Tibial artery (tissue), 4 donors: ENCODE measurements around the gene CHST9.

ENCODE experiments used
- DNase-seq, 2 donors: peaks; one replicate each; pipeline ENCODE4 v3.0.0-alpha.2; 2019
- H3K27ac ChIP-seq, 2 donors: fragments of 200-600 bp; sonication (generic) in 1 of 2; 1 replicate in 1 of 2; 2 replicates in 1 of 2; pipeline ENCODE4 v1.5.1; 2018 to 2019; ENCODE audit warnings: mild to moderate bottlenecking in 1 of 2
- H3K27me3 ChIP-seq, 2 donors: fragments of 200-600 bp; sonication (generic) in 1 of 2; one replicate each; pipeline versions ENCODE4 v1.5.1 to v1.6.0; 2016 to 2019
- H3K36me3 ChIP-seq, 3 donors: fragments of 200-600 bp; sonication (generic) in 2 of 3; one replicate each; pipeline ENCODE4 v1.5.1; 2016 to 2019; ENCODE audit warnings: mild to moderate bottlenecking in 2 of 3
- H3K4me1 ChIP-seq, 4 donors: fragments of 200-600 bp; sonication (generic) in 2 of 4; 1 replicate in 3 of 4; 2 replicates in 1 of 4; pipeline ENCODE4 v1.5.1; 2016 to 2019
- H3K4me3 ChIP-seq, 2 donors: fragments of 200-600 bp; sonication (generic) in 1 of 2; 1 replicate in 1 of 2; 2 replicates in 1 of 2; pipeline ENCODE4 v1.5.1; 2018 to 2019; ENCODE audit warnings: mild to moderate bottlenecking in 2 of 2
- H3K9me3 ChIP-seq, 3 donors: fragments of 200-600 bp; sonication (generic) in 1 of 3; one replicate each; pipeline ENCODE4 v1.5.1; 2016 to 2019
- CTCF ChIP-seq, 2 experiments: fragments of 200-600 bp in 1 of 2; fragments of 450-650 bp in 1 of 2; IDR thresholded peaks; one replicate each; pipeline ENCODE4 v1.5.1; 2017 to 2019; ENCODE audit warnings: antibody characterized with exemption in 2 of 2, mild to moderate bottlenecking in 1 of 2, moderate library complexity in 1 of 2
- intact Hi-C: fragments of 100-400 bp; cut with DNase I; formaldehyde crosslinking; loops from one replicate; pipeline ENCODE4 v1.15.0; 2023; ENCODE audit warnings: low total_unique reads

The CHST9 gene

GRCh38 chr18:27138079-27138478 lies 47.0 kb downstream of the CHST9 start:
- Histone ChIP-seq H3K4me1 (no peaks in the 10 kb centered on the region), H3K36me3 (no peaks in the 10 kb centered on the region), H3K27me3 (no peaks in the 10 kb centered on the region), H3K4me3 (no peak overlapping the region), H3K27ac (no peak overlapping the region), H3K9me3 (no peaks in the 10 kb centered on the region)
- intact Hi-C loops, result no loop called here
- TF ChIP-seq CTCF (IDR thresholded peaks at IDR 0.05), result no peak
- no peak for DNase-seq

GRCh38 chr18:27136208-27136535 lies 48.9 kb downstream of the CHST9 start:
- no peak for DNase-seq
- Histone ChIP-seq H3K27ac (no peak overlapping the region), H3K27me3 (no peaks in the 10 kb centered on the region), H3K36me3 (no peaks in the 10 kb centered on the region), H3K4me1 (no peaks in the 10 kb centered on the region), H3K4me3 (no peak overlapping the region), H3K9me3 (no peaks in the 10 kb centered on the region)
- intact Hi-C loops, result no loop called here
- TF ChIP-seq CTCF (IDR thresholded peaks at IDR 0.05), result no peak

- H3K4me3 ChIP-seq, result no peak overlapping the region
- TF ChIP-seq CTCF (IDR thresholded peaks at IDR 0.05), result no peak
- H3K27me3 ChIP-seq, result no peaks in the 10 kb centered on the region
- no peaks in the 10 kb centered on the region for H3K9me3 ChIP-seq
- no peak for DNase-seq
- no peaks in the 10 kb centered on the region for H3K36me3 ChIP-seq
- H3K4me1 ChIP-seq, result no peaks in the 10 kb centered on the region
- H3K27ac ChIP-seq, result no peak overlapping the region
- intact Hi-C loops, result no loop called here
Observed at GRCh38 chr18:27135504-27136207, 49.5 kb downstream of the CHST9 start.

GRCh38 chr18:27130065-27130630 lies 55.0 kb downstream of the CHST9 start:
- no peaks in the 10 kb centered on the region for H3K36me3 ChIP-seq
- H3K4me3 ChIP-seq, result no peak overlapping the region
- intact Hi-C loops, result no loop called here
- no peaks in the 10 kb centered on the region for H3K4me1 ChIP-seq
- DNase-seq, result no peak
- H3K9me3 ChIP-seq, result no peaks in the 10 kb centered on the region
- no peaks in the 10 kb centered on the region for H3K27me3 ChIP-seq
- no peak for TF ChIP-seq CTCF (IDR thresholded peaks at IDR 0.05)
- H3K27ac ChIP-seq, result no peak overlapping the region

- no peak overlapping the region for H3K4me3 ChIP-seq
- TF ChIP-seq CTCF (IDR thresholded peaks at IDR 0.05), result no peak
- H3K27me3 ChIP-seq, result no peaks in the 10 kb centered on the region
- no peak overlapping the region for H3K27ac ChIP-seq
- H3K4me1 ChIP-seq, result no peaks in the 10 kb centered on the region
- no peaks in the 10 kb centered on the region for H3K36me3 ChIP-seq
- intact Hi-C loops, result no loop called here
- no peaks in the 10 kb centered on the region for H3K9me3 ChIP-seq
- no peak for DNase-seq
Observed at GRCh38 chr18:27124196-27124595, 60.9 kb downstream of the CHST9 start.
